GM10248 (cell line): Measurements from ENCODE around the gene ENO2.
A peak's percentile ranks its signal among the peaks of the same experiment; 100 is the strongest.

Experiments
- CTCF ChIA-PET: fragments of 300-600 bp; sonication (Branson Sonifier 250); formaldehyde crosslinking; extraction: SDS; loops from one replicate; lab custom pipeline; 2021; ENCODE audit warnings: antibody characterized with exemption; lab: Yijun Ruan, JAX
- POLR2A ChIA-PET: fragments of 350-650 bp; sonication (Branson Sonifier 250); formaldehyde crosslinking; extraction: SDS; loops from one replicate; lab custom pipeline; 2020; ENCODE audit warnings: antibody characterized with exemption; lab: Yijun Ruan, JAX
- DNase-seq: peaks from one replicate; pipeline ENCODE4 v3.0.0; 2012; ENCODE audit errors: extremely low spot score
- CTCF ChIP-seq: IDR thresholded peaks from 2 replicates; pipeline ENCODE4 v1.5.1; 2012; ENCODE audit warnings: mild to moderate bottlenecking, low read depth; ENCODE audit errors: extremely low read depth, missing control alignments, control extremely low read depth

Gene ENO2

GRCh38 chr12:6962285-6963015 is 48.1 kb downstream of the ENO2 start:
- CTCF ChIA-PET = interaction anchor here (1.1 to 13.5 kb wide), 5 partner anchors 7 to 94 kb away, joined by 7 to 530 read pairs (median 8); partner anchors contain the start of genes C12orf57, EMG1, LRRC23 and PHB2
- TF ChIP-seq CTCF = no peak
- no peak for DNase-seq
- POLR2A ChIA-PET = interaction anchor here (1.1 to 11.3 kb wide), 4 partner anchors 11 to 90 kb away, joined by 3 to 147 read pairs (median 8); partner anchors contain the start of genes C12orf57, PTPN6, RNU7-1 and SPSB2

GRCh38 chr12:6963016-6963731 is 48.8 kb downstream of the ENO2 start:
- POLR2A ChIA-PET = interaction anchor here (0.6 to 11.3 kb wide), 5 partner anchors 12 to 1064 kb away, joined by 3 to 147 read pairs (median 4); partner anchors contain the start of genes C12orf57, PTPN6, RNU7-1 and SPSB2
- TF ChIP-seq CTCF = no peak

GRCh38 chr12:6963791-6964413 is 49.5 kb downstream of the ENO2 start:
- ChIA-PET CTCF (interaction anchor here (0.9 to 13.5 kb wide), 14 partner anchors 8 to 149 kb away, joined by 3 to 530 read pairs (median 6); partner anchors contain the start of genes C12orf57, PTPN6, RNU7-1 and SPSB2), POLR2A (interaction anchor here (0.7 to 11.3 kb wide), 3 partner anchors 13 to 1063 kb away, joined by 3 to 147 read pairs (median 8); partner anchors contain the start of genes C12orf57, PTPN6 and RNU7-1)
- DNase-seq = no peak
- TF ChIP-seq CTCF = no peak

More at GRCh38 chr12:6963016-6963731, 48.8 kb downstream of the ENO2 start:
- CTCF ChIA-PET = interaction anchor here (1.7 to 13.5 kb wide), 6 partner anchors 7 to 95 kb away, joined by 12 to 530 read pairs (median 22); partner anchors contain the start of genes C12orf57, PTPN6, RNU7-1 and TPI1
- DNase-seq = no peak

- no peak for TF ChIP-seq CTCF
- DNase-seq = no peak
- ChIA-PET CTCF (interaction anchor here (0.6 to 13.5 kb wide), 29 partner anchors 9 to 272 kb away, joined by 3 to 530 read pairs (median 4); partner anchors contain the start of genes C12orf57, PTPN6, RNU7-1 and SPSB2), POLR2A (interaction anchor here (0.7 to 11.3 kb wide), 4 partner anchors 13 to 97 kb away, joined by 3 to 147 read pairs (median 6); partner anchors contain the start of genes C12orf57, PTPN6, RNU7-1 and SPSB2)
Measured at GRCh38 chr12:6964605-6965025, 50.2 kb downstream of the ENO2 start.

- POLR2A ChIA-PET = interaction anchor here (0.7 to 11.3 kb wide), 4 partner anchors 14 to 98 kb away, joined by 3 to 147 read pairs (median 6); partner anchors contain the start of genes C12orf57, PTPN6, RNU7-1 and SPSB2
- DNase-seq = peak; percentile 84
- CTCF ChIA-PET = interaction anchor here (0.6 to 13.5 kb wide), 29 partner anchors 9 to 273 kb away, joined by 3 to 530 read pairs (median 4); partner anchors contain the start of genes C12orf57, PTPN6, RNU7-1 and SPSB2
- TF ChIP-seq CTCF = peak; percentile 98
Measured at GRCh38 chr12:6965026-6965661, 50.8 kb downstream of the ENO2 start.
